ENCODE results near the gene IL10RB. TPM values are rescaled to one million over a fixed set of nuclear protein-coding genes. Genes with fewer than 3 reads are reported as not detected.

Gene IL10RB
- total RNA-seq, 1 experiment from 2014 or later, result 3.1 TPM

GRCh38 chr21:33317145-33317544 is 51.0 kb downstream of the IL10RB start:
- Histone ChIP-seq H3K9ac (ENCODE audit: extremely low read depth, insufficient read length, low read length) (no peak overlapping the region), H3K4me1 (ENCODE audit: insufficient read depth, low read length) (no peaks in the 10 kb centered on the region), H4K91ac (ENCODE audit: insufficient read length, low read depth, low read length) (no peak overlapping the region), H3T11ph (ENCODE audit: low read length) (no peak overlapping the region), H2AFZ (ENCODE audit: low read length) (no peak overlapping the region), H2BK15ac (ENCODE audit: low read depth, low read length) (no peak overlapping the region), H4K20me1 (ENCODE audit: control insufficient read depth, insufficient read depth, insufficient read length) (no peaks in the 10 kb centered on the region), H2BK20ac (ENCODE audit: low read depth, low read length, poor library complexity, severe bottlenecking) (no peak overlapping the region), H3K23me2 (ENCODE audit: insufficient read length, low read depth, low read length, poor library complexity, severe bottlenecking) (no peaks in the 10 kb centered on the region), H3K79me1 (ENCODE audit: insufficient read depth, low read depth, low read length, poor library complexity, severe bottlenecking) (no peaks in the 10 kb centered on the region), H3K14ac (ENCODE audit: insufficient read depth, low read length) (no peak overlapping the region), H2BK12ac (ENCODE audit: insufficient read length, low read depth, low read length) (no peak overlapping the region), H3K27me3 (ENCODE audit: insufficient read depth, low read length) (no peaks in the 10 kb centered on the region), H4K5ac (ENCODE audit: insufficient read length, low read depth, low read length) (no peak overlapping the region), H3K56ac (ENCODE audit: insufficient read length, low read depth, low read length) (no peak overlapping the region), H3K79me2 (ENCODE audit: insufficient read depth, low read length) (no peaks in the 10 kb centered on the region), H3K4me2 (ENCODE audit: insufficient read depth, insufficient read length, low read length) (no peak overlapping the region), H3K4ac (ENCODE audit: low read depth, low read length) (no peak overlapping the region), H3K27ac (ENCODE audit: insufficient read length, low read depth, low read length) (no peak overlapping the region), H2AK5ac (ENCODE audit: insufficient read length, low read length) (no peak overlapping the region), H3K9me3 (ENCODE audit: control insufficient read depth, low read depth, low read length) (no peaks in the 10 kb centered on the region), H3K18ac (ENCODE audit: insufficient read length, low read depth, low read length) (no peak overlapping the region), H3K23ac (ENCODE audit: insufficient read length, low read depth, low read length) (no peak overlapping the region), H2BK120ac (ENCODE audit: low read depth, low read length, poor library complexity, severe bottlenecking) (no peak overlapping the region), H2BK5ac (ENCODE audit: insufficient read length, low read length) (no peak overlapping the region), H4K8ac (replicated peaks; ENCODE audit: insufficient read length, low read depth, low read length) (no peak overlapping the region)
- H3K4me3 Mint-ChIP-seq, result no peak overlapping the region
- H3K9me3 Mint-ChIP-seq, result peaks cover 0 to 2% of the 10 kb centered on the region in 2 experiments; a peak in 1 of 5 replicates
- no peak for DNase-seq
- no peak overlapping the region for H3K27ac Mint-ChIP-seq
- H3K36me3 Mint-ChIP-seq (ENCODE audit: insufficient read depth in 1 of 3, low read depth in 3 of 3), result no peaks in the 10 kb centered on the region
- peaks cover 6% of the 10 kb centered on the region for H3K27me3 Mint-ChIP-seq (ENCODE audit: low read depth)
- no peaks in the 10 kb centered on the region for H3K4me1 Mint-ChIP-seq
- no peak for TF ChIP-seq CTCF (conservative IDR thresholded peaks at IDR 0.05)
- WGBS (ENCODE audit: extremely low coverage, insufficient read length, low lambda C conversion rate), result no CpG with 5 or more reads among the region's 6 CpGs

All from H9 (cell line).